ENCODE data around the gene AHCYL2.
"Not testable (repeated sequence)": the region's sequence is repeated elsewhere in the genome, so short reads cannot be mapped to it uniquely, and the experiment has no call there.

The AHCYL2 gene

GRCh38 chr7:129362496-129362895, 137.7 kb downstream of the AHCYL2 start:
- Histone ChIP-seq H3K36me3 (ENCODE audit: insufficient read depth, low read length) (peaks cover 2% of the 10 kb centered on the region), H2AFZ (ENCODE audit: low read depth, low read length) (no peak overlapping the region)

GRCh38 chr7:129367349-129367699, 142.5 kb downstream of the AHCYL2 start:
- H3K27me3 ChIP-seq (ENCODE audit: insufficient read depth, low read length) = no peaks in the 10 kb centered on the region
- H2AFZ ChIP-seq (ENCODE audit: low read depth, low read length) = no peak overlapping the region
- H3K4me1 ChIP-seq (ENCODE audit: insufficient read depth, low read length) = peaks cover 5% of the 10 kb centered on the region
- no peaks in the 10 kb centered on the region for H3K9me3 ChIP-seq (ENCODE audit: low read length)
- H3K36me3 ChIP-seq (ENCODE audit: insufficient read depth, low read length) = peaks cover 12% of the 10 kb centered on the region
- H3K4me3 ChIP-seq (ENCODE audit: low read length) = no peak overlapping the region

More at GRCh38 chr7:129362496-129362895, 137.7 kb downstream of the AHCYL2 start:
- Histone ChIP-seq H3K4me1 (ENCODE audit: insufficient read depth, low read length) (no peaks in the 10 kb centered on the region), H3K9me3 (ENCODE audit: low read length) (no peaks in the 10 kb centered on the region), H3K27me3 (ENCODE audit: insufficient read depth, low read length) (no peaks in the 10 kb centered on the region), H3K4me3 (ENCODE audit: low read length) (no peak overlapping the region)

GRCh38 chr7:129367700-129368388, 143.0 kb downstream of the AHCYL2 start:
- H3K27me3 ChIP-seq (ENCODE audit: insufficient read depth, low read length) = no peaks in the 10 kb centered on the region
- no peak overlapping the region for H3K4me3 ChIP-seq (ENCODE audit: low read length)
- peaks cover 5% of the 10 kb centered on the region for H3K4me1 ChIP-seq (ENCODE audit: insufficient read depth, low read length)
- H3K9me3 ChIP-seq (ENCODE audit: low read length) = no peaks in the 10 kb centered on the region
- peaks cover 12% of the 10 kb centered on the region for H3K36me3 ChIP-seq (ENCODE audit: insufficient read depth, low read length)
- no peak overlapping the region for H2AFZ ChIP-seq (ENCODE audit: low read depth, low read length)

GRCh38 chr7:129368389-129368986, 143.7 kb downstream of the AHCYL2 start:
- H2AFZ ChIP-seq (ENCODE audit: low read depth, low read length) = no peak overlapping the region
- H3K27me3 ChIP-seq (ENCODE audit: insufficient read depth, low read length) = no peaks in the 10 kb centered on the region
- H3K36me3 ChIP-seq (ENCODE audit: insufficient read depth, low read length) = peaks cover 12% of the 10 kb centered on the region
- no peak overlapping the region for H3K4me3 ChIP-seq (ENCODE audit: low read length)
- peaks cover 5% of the 10 kb centered on the region for H3K4me1 ChIP-seq (ENCODE audit: insufficient read depth, low read length)
- no peaks in the 10 kb centered on the region for H3K9me3 ChIP-seq (ENCODE audit: low read length)

GRCh38 chr7:129369447-129369846, 144.6 kb downstream of the AHCYL2 start:
- not testable (repeated sequence) for H3K9me3 ChIP-seq (ENCODE audit: low read length); H2AFZ ChIP-seq (ENCODE audit: low read depth, low read length); H3K27me3 ChIP-seq (ENCODE audit: insufficient read depth, low read length); H3K4me3 ChIP-seq (ENCODE audit: low read length); H3K4me1 ChIP-seq (ENCODE audit: insufficient read depth, low read length)
- peaks cover 12% of the 10 kb centered on the region for H3K36me3 ChIP-seq (ENCODE audit: insufficient read depth, low read length)

GRCh38 chr7:129370812-129371211, 146.0 kb downstream of the AHCYL2 start:
- Histone ChIP-seq H2AFZ (ENCODE audit: low read depth, low read length) (no peak overlapping the region), H3K36me3 (ENCODE audit: insufficient read depth, low read length) (peaks cover 12% of the 10 kb centered on the region), H3K4me3 (ENCODE audit: low read length) (no peak overlapping the region), H3K4me1 (ENCODE audit: insufficient read depth, low read length) (peaks cover 17% of the 10 kb centered on the region), H3K27me3 (ENCODE audit: insufficient read depth, low read length) (no peaks in the 10 kb centered on the region), H3K9me3 (ENCODE audit: low read length) (no peaks in the 10 kb centered on the region)

GRCh38 chr7:129371487-129371886, 146.7 kb downstream of the AHCYL2 start:
- peaks cover 12% of the 10 kb centered on the region for H3K36me3 ChIP-seq (ENCODE audit: insufficient read depth, low read length)
- no peak overlapping the region for H3K4me3 ChIP-seq (ENCODE audit: low read length)
- H2AFZ ChIP-seq (ENCODE audit: low read depth, low read length) = no peak overlapping the region
- no peaks in the 10 kb centered on the region for H3K27me3 ChIP-seq (ENCODE audit: insufficient read depth, low read length)
- H3K9me3 ChIP-seq (ENCODE audit: low read length) = no peaks in the 10 kb centered on the region
- H3K4me1 ChIP-seq (ENCODE audit: insufficient read depth, low read length) = peaks cover 19% of the 10 kb centered on the region

GRCh38 chr7:129373651-129374428, 149.0 kb downstream of the AHCYL2 start:
- Histone ChIP-seq H2AFZ (ENCODE audit: low read depth, low read length) (no peak overlapping the region), H3K4me3 (ENCODE audit: low read length) (no peak overlapping the region), H3K36me3 (ENCODE audit: insufficient read depth, low read length) (peaks cover 12% of the 10 kb centered on the region), H3K9me3 (ENCODE audit: low read length) (no peaks in the 10 kb centered on the region), H3K4me1 (ENCODE audit: insufficient read depth, low read length) (peaks cover 14% of the 10 kb centered on the region), H3K27me3 (ENCODE audit: insufficient read depth, low read length) (no peaks in the 10 kb centered on the region)

GRCh38 chr7:129375141-129375938, 150.5 kb downstream of the AHCYL2 start:
- Histone ChIP-seq H3K9me3 (ENCODE audit: low read length) (no peaks in the 10 kb centered on the region), H3K4me3 (ENCODE audit: low read length) (no peak overlapping the region), H3K36me3 (ENCODE audit: insufficient read depth, low read length) (peaks cover 23% of the 10 kb centered on the region), H2AFZ (ENCODE audit: low read depth, low read length) (no peak overlapping the region), H3K4me1 (ENCODE audit: insufficient read depth, low read length) (peaks cover 14% of the 10 kb centered on the region), H3K27me3 (ENCODE audit: insufficient read depth, low read length) (no peaks in the 10 kb centered on the region)

- no peaks in the 10 kb centered on the region for H3K9me3 ChIP-seq (ENCODE audit: low read length)
- peaks cover 14% of the 10 kb centered on the region for H3K4me1 ChIP-seq (ENCODE audit: insufficient read depth, low read length)
- H2AFZ ChIP-seq (ENCODE audit: low read depth, low read length) = no peak overlapping the region
- H3K4me3 ChIP-seq (ENCODE audit: low read length) = no peak overlapping the region
- peaks cover 26% of the 10 kb centered on the region for H3K36me3 ChIP-seq (ENCODE audit: insufficient read depth, low read length)
- no peaks in the 10 kb centered on the region for H3K27me3 ChIP-seq (ENCODE audit: insufficient read depth, low read length)
Observed at GRCh38 chr7:129376076-129376777, 151.4 kb downstream of the AHCYL2 start.

GRCh38 chr7:129376778-129377700, 152.2 kb downstream of the AHCYL2 start:
- Histone ChIP-seq H3K4me1 (ENCODE audit: insufficient read depth, low read length) (peaks cover 14% of the 10 kb centered on the region), H2AFZ (ENCODE audit: low read depth, low read length) (no peak overlapping the region), H3K9me3 (ENCODE audit: low read length) (no peaks in the 10 kb centered on the region), H3K36me3 (ENCODE audit: insufficient read depth, low read length) (peaks cover 27% of the 10 kb centered on the region), H3K27me3 (ENCODE audit: insufficient read depth, low read length) (no peaks in the 10 kb centered on the region), H3K4me3 (ENCODE audit: low read length) (no peak overlapping the region)

Measured in neuron (in vitro differentiated cells).